OCI-LY3 (cell line): ENCODE data around the gene VAV2.

Source experiments
- H2AFZ ChIP-seq: fragments of 200-600, 300-600 bp; shearing (Covaris generic); 2 replicates; pipeline ENCODE4 v1.6.0; 2014; ENCODE audit warnings: antibody characterized with exemption, low read depth, low read length
- H3K27ac ChIP-seq: fragments of 200-600, 300-600 bp; sonication (generic); 2 replicates; pipeline ENCODE4 v1.5.1; 2014; ENCODE audit warnings: mild to moderate bottlenecking, low read length, moderate library complexity, mixed read lengths
- H3K27me3 ChIP-seq: fragments of 200-600, 300-600 bp; sonication (generic); 2 replicates; pipeline ENCODE4 v1.6.1; 2014; ENCODE audit warnings: low read depth, low read length, mixed read lengths
- H3K36me3 ChIP-seq: fragments of 200-600, 300-600 bp; sonication (generic); replicated peaks from 2 replicates; pipeline ENCODE3; 2014; ENCODE audit warnings: low read depth, low read length, mixed read lengths
- H3K4me1 ChIP-seq: fragments of 300-600, 200-600 bp; sonication (generic); 2 replicates; pipeline ENCODE4 v1.6.1; 2014; ENCODE audit warnings: low read length, mixed read lengths
- H3K4me2 ChIP-seq: fragments of 200-600, 300-600 bp; sonication (generic); 2 replicates; pipeline ENCODE4 v1.6.1; 2014; ENCODE audit warnings: low read length, mixed read lengths
- H3K4me3 ChIP-seq: fragments of 300-600, 200-600 bp; sonication (generic); 2 replicates; pipeline ENCODE4 v1.5.1; 2014; ENCODE audit warnings: antibody characterized with exemption, mild to moderate bottlenecking, low read length, moderate library complexity
- H3K79me2 ChIP-seq: fragments of 300-600, 200-600 bp; shearing (Covaris generic); 2 replicates; pipeline ENCODE4 v1.6.1; 2014; ENCODE audit warnings: mild to moderate bottlenecking, low read length, mixed read lengths
- H3K9ac ChIP-seq: fragments of 300-600, 200-600 bp; shearing (Covaris generic); 2 replicates; pipeline ENCODE4 v1.6.0; 2014; ENCODE audit warnings: mild to moderate bottlenecking, low read length, moderate library complexity
- H3K9me3 ChIP-seq: fragments of 200-600, 300-600 bp; shearing (Covaris generic); 2 replicates; pipeline ENCODE4 v1.6.1; 2014; ENCODE audit warnings: low read length, mixed read lengths; ENCODE audit not compliant: insufficient read depth
- H4K20me1 ChIP-seq: fragments of 200-600, 300-600 bp; sonication (generic); 2 replicates; pipeline ENCODE4 v1.6.1; 2016; ENCODE audit warnings: low read length, mixed read lengths; ENCODE audit not compliant: insufficient read depth
- EZH2phosphoT487 ChIP-seq: fragments of 200-600 bp; shearing (Covaris generic); IDR thresholded peaks from 2 replicates; pipeline ENCODE4 v1.6.1; 2018; ENCODE audit warnings: antibody characterized with exemption, mixed run types, low read depth
- TF ChIP-seq, protein P1 (sequence below): fragments of 200-600, 300-600 bp; sonication (generic); IDR thresholded peaks from 2 replicates; pipeline ENCODE4 v1.5.1; 2014; ENCODE audit warnings: antibody characterized with exemption, low read length, low read depth

The VAV2 gene

DNA sequence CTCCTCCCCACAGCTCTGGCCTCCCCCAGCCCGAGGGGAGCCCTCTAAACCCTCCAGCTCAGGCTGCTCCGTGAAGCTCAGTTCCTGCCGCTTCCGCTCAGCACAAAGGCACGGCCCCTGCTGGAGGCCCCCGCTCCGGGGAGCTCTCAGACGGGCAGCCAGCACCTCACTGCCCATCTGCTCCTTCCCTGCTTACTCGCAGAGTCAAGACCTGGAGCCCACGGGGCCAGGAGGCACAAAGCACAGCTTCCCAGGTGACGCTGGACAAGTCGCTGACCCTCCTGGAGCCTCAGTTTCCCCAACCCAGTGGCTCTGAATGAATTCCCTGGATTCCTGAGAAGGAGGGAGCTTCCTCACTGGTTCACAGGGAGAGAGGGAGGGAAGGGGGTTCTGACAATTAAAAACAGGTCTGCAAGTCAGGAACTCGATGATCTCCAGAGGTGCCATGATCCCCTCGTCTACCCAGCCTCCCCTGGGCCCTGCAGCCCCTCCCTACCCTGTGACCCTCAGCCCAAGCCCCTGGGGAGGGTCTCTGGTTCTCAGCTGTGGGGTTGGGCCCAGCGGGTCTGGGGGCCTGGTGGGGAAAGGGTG is 36.2 kb downstream of the VAV2 start:
- no peaks in the 10 kb centered on the region for H3K27me3 ChIP-seq
- H3K27ac ChIP-seq, result peak overlapping the region; percentile 94
- H3K36me3 ChIP-seq, result peaks cover 12% of the 10 kb centered on the region
- no peak for TF ChIP-seq EZH2phosphoT487
- TF ChIP-seq, protein P1, sequence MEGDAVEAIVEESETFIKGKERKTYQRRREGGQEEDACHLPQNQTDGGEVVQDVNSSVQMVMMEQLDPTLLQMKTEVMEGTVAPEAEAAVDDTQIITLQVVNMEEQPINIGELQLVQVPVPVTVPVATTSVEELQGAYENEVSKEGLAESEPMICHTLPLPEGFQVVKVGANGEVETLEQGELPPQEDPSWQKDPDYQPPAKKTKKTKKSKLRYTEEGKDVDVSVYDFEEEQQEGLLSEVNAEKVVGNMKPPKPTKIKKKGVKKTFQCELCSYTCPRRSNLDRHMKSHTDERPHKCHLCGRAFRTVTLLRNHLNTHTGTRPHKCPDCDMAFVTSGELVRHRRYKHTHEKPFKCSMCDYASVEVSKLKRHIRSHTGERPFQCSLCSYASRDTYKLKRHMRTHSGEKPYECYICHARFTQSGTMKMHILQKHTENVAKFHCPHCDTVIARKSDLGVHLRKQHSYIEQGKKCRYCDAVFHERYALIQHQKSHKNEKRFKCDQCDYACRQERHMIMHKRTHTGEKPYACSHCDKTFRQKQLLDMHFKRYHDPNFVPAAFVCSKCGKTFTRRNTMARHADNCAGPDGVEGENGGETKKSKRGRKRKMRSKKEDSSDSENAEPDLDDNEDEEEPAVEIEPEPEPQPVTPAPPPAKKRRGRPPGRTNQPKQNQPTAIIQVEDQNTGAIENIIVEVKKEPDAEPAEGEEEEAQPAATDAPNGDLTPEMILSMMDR, result peak; percentile 13; the same call in 1 of the 2 replicates
- peak overlapping the region; percentile 97 for H3K9ac ChIP-seq
- H3K4me2 ChIP-seq, result peak overlapping the region; percentile 100
- H3K4me3 ChIP-seq, result peak overlapping the region; percentile 80
- peaks cover 10% of the 10 kb centered on the region for H4K20me1 ChIP-seq
- H2AFZ ChIP-seq, result no peak overlapping the region
- peaks cover 85% of the 10 kb centered on the region for H3K79me2 ChIP-seq
- peaks cover 85% of the 10 kb centered on the region for H3K4me1 ChIP-seq
- H3K9me3 ChIP-seq, result no peaks in the 10 kb centered on the region

DNA sequence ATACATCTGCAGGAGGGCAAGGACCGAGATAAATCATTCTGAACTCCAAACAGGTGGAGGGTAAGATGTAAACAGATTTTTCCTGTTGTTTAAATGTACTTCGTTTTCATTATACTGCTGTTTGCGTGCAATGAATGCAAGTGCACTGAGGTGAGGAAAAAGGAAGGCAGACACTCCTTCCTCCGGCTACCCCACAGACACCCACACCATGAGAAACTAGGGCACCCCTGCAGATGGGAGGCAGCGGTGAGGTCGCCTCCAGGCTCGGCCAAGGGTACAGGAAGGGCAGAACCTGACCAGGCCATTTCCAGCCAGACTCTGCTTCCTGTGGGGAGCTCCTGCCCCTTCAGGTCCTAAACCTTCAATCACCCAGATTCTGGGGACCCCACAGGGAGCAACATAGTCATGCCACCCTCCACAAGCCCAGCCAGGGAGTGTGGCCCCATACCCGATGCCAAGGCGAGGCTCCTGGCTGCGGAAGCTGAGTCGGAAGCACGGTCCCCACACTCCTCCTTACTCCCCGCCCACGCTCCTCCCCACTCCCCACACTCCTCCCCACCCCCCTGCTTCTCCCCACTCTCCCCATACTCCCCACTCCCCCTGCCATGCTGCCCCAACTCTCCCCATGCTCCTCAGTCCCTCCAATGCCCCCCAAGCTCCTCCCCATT is 37.1 kb downstream of the VAV2 start:
- Histone ChIP-seq H3K27me3 (no peaks in the 10 kb centered on the region), H3K4me2 (peak overlapping the region; percentile 92), H3K79me2 (peaks cover 85% of the 10 kb centered on the region), H4K20me1 (peaks cover 10% of the 10 kb centered on the region), H3K9ac (peak overlapping the region; percentile 74), H3K4me1 (peaks cover 85% of the 10 kb centered on the region), H3K36me3 (peaks cover 12% of the 10 kb centered on the region), H3K4me3 (peak overlapping the region; percentile 76), H3K9me3 (no peaks in the 10 kb centered on the region), H2AFZ (no peak overlapping the region), H3K27ac (peak overlapping the region; percentile 94)
- TF ChIP-seq EZH2phosphoT487, result no peak
- TF ChIP-seq, protein P1, result no peak

DNA sequence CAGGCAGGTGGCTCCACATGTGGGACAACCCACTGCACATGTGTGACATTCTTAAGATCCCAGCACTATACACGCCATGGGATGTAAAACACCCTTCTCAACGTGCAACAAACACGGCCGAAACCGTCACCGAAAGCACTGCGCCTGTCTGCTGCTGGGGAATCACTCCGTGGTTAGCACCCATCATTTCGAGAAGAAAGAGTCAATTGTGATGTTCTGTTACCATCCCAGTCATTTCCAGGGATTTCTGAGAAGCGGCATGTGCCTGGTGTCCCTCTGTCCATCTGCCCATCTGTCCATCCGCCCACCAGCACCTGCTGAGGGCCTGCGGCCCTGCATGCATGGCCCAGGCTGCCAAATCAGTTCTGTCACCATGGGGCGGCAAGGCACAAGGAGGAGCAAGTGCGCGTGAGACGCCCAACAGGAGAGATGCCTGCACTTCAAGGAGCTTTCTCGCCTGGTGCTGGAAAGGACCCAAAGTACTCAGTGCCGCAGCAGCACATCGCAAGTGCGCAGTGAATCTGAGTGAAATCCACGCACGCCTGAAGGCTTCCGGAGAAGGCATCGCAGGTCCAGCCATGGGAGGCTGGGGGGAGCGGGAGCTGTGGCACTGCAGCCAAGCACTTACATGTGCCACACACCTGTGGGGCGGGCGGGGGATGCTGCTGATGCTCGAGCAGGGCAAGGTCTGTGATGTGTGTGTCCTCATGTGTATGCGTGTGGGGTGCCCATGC is 38.0 kb downstream of the VAV2 start:
- no peak for TF ChIP-seq EZH2phosphoT487
- TF ChIP-seq, protein P1, result no peak
- Histone ChIP-seq H3K4me1 (peaks cover 85% of the 10 kb centered on the region), H3K27me3 (no peaks in the 10 kb centered on the region), H3K4me2 (peak overlapping the region; percentile 92), H3K9me3 (no peaks in the 10 kb centered on the region), H3K9ac (peak overlapping the region; percentile 74), H3K79me2 (peaks cover 85% of the 10 kb centered on the region), H4K20me1 (peaks cover 10% of the 10 kb centered on the region), H3K27ac (peak overlapping the region; percentile 94), H3K36me3 (peaks cover 17% of the 10 kb centered on the region), H2AFZ (no peak overlapping the region), H3K4me3 (peak overlapping the region; percentile 76)

DNA sequence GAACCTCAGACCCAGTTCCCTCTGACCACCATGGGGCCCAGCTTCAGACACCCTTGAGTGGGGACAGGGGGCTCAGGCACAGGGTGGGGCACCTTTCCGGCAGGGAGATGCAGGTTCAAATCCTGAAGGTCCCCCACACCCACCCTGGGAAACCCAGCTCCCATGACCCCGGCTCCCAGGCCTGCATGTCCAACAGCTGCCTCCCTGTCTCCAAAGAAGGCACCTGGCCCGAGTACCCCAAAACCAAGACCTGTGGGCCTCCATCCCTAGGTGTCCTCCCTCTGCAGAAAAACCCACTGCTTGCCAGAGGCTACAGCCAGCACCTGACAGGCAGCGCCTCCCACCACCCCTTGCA is 38.5 kb downstream of the VAV2 start:
- Histone ChIP-seq H3K79me2 (peaks cover 85% of the 10 kb centered on the region), H4K20me1 (peaks cover 10% of the 10 kb centered on the region)

More for the DNA sequence above, 38.5 kb downstream of the VAV2 start:
- Histone ChIP-seq H3K36me3 (peaks cover 19% of the 10 kb centered on the region), H3K9me3 (no peaks in the 10 kb centered on the region), H3K27ac (peak overlapping the region; percentile 94), H3K4me3 (peak overlapping the region; percentile 76), H3K4me1 (peaks cover 83% of the 10 kb centered on the region), H2AFZ (no peak overlapping the region), H3K4me2 (peak overlapping the region; percentile 92), H3K27me3 (no peaks in the 10 kb centered on the region), H3K9ac (peak overlapping the region; percentile 74)
- TF ChIP-seq, protein P1, result no peak
- no peak for TF ChIP-seq EZH2phosphoT487
